ENCODE measurements around the gene TEAD4.

DNA sequence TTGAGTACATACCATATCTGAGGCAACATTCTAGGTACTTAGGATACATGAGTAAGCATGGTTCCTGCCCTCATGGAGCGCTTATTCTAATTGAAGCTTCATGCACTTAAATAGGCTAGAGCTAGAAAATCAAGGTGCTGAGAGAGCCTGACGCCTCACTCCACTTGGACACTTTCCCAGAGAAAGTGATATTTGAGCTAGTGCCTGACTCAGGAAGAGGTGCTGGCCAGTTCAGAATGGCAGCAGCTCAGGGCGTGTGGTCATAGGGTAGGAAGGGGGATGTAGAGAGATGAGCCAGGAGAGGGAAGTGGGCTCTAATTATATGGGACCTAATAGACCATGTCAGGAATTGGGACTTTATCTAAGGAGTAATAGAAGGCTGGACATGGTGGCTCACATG is 35.2 kb upstream of the TEAD4 start:
- TF ChIP-seq, protein P1, sequence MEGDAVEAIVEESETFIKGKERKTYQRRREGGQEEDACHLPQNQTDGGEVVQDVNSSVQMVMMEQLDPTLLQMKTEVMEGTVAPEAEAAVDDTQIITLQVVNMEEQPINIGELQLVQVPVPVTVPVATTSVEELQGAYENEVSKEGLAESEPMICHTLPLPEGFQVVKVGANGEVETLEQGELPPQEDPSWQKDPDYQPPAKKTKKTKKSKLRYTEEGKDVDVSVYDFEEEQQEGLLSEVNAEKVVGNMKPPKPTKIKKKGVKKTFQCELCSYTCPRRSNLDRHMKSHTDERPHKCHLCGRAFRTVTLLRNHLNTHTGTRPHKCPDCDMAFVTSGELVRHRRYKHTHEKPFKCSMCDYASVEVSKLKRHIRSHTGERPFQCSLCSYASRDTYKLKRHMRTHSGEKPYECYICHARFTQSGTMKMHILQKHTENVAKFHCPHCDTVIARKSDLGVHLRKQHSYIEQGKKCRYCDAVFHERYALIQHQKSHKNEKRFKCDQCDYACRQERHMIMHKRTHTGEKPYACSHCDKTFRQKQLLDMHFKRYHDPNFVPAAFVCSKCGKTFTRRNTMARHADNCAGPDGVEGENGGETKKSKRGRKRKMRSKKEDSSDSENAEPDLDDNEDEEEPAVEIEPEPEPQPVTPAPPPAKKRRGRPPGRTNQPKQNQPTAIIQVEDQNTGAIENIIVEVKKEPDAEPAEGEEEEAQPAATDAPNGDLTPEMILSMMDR (IDR thresholded peaks at IDR 0.05): no peak
- no peak for TF ChIP-seq POLR2A (IDR thresholded peaks at IDR 0.05)
